Sigmoid colon (tissue), 7 donors: ENCODE measurements around the gene CIAO2A. TPM values are rescaled to one million over a fixed set of nuclear protein-coding genes. Genes with fewer than 3 reads are reported as not detected.
"Not testable (repeated sequence)": the region's sequence is repeated elsewhere in the genome, so short reads cannot be mapped to it uniquely, and the experiment has no call there.

Experiments used
- DNase-seq: peaks from one replicate; pipeline ENCODE4 v3.0.0-alpha.2; 2019
- H3K27ac ChIP-seq, 4 donors: fragments of 200-600 bp; sonication (generic); one replicate each; pipeline ENCODE4 v1.5.1; 2016 to 2019; ENCODE audit warnings: mild to moderate bottlenecking in 1 of 4
- H3K27me3 ChIP-seq, 3 donors: fragments of 200-600 bp; sonication (generic); one replicate each; pipeline ENCODE4 v1.5.1; 2019; ENCODE audit warnings: mild to moderate bottlenecking in 1 of 3
- H3K36me3 ChIP-seq, 4 donors: fragments of 200-600 bp; sonication (generic); one replicate each; pipeline ENCODE4 v1.5.1; 2016 to 2019
- H3K4me1 ChIP-seq, 4 donors: fragments of 200-600 bp; sonication (generic); one replicate each; pipeline ENCODE4 v1.5.1; 2017 to 2019
- H3K4me3 ChIP-seq, 4 donors: fragments of 200-600 bp; sonication (generic); one replicate each; pipeline ENCODE4 v1.5.1; 2017 to 2019; ENCODE audit warnings: mild to moderate bottlenecking in 2 of 4, moderate library complexity in 1 of 4
- H3K9me3 ChIP-seq, 4 donors: fragments of 200-600 bp in 3 of 4; sonication (generic) in 3 of 4; one replicate each; pipeline versions ENCODE4 v1.5.1 to v1.6.1; 2013 to 2019
- CTCF ChIP-seq, 4 experiments: fragments of 450-650 bp in 3 of 4; fragments of 200-600 bp in 1 of 4; IDR thresholded peaks; one replicate each; pipeline ENCODE4 v1.5.1; 2016 to 2019; ENCODE audit warnings: antibody characterized with exemption in 4 of 4, mild to moderate bottlenecking in 3 of 4, moderate library complexity in 2 of 4
- EP300 ChIP-seq, 4 donors: sonication (generic); formaldehyde crosslinking; IDR thresholded peaks; one replicate each; pipeline ENCODE4 v1.6.1; 2017; ENCODE audit warnings: antibody characterized with exemption in 4 of 4
- POLR2A ChIP-seq, 2 donors: fragments of 450-650 bp; IDR thresholded peaks; one replicate each; pipeline ENCODE4 v1.6.1; 2016; ENCODE audit warnings: antibody characterized with exemption in 2 of 2, mild to moderate bottlenecking in 2 of 2, moderate library complexity in 2 of 2
- POLR2AphosphoS5 ChIP-seq, 4 donors: sonication (generic); formaldehyde crosslinking; IDR thresholded peaks; one replicate each; pipeline ENCODE4 v1.6.1; 2017; ENCODE audit warnings: antibody characterized with exemption in 4 of 4
- WGBS, 2 donors: extraction: QIAGEN DNeasy Blood & Tissue Kit; methylation state at CpG; one replicate each; pipeline ENCODE4 v1.1.7; 2013; 5-methylcytosine and 5-hydroxymethylcytosine counted together
- intact Hi-C: fragments of 100-400 bp; cut with DNase I; formaldehyde crosslinking; loops from one replicate; pipeline ENCODE4 v1.15.1; 2023
- polyA plus RNA-seq, 3 donors: library from polyadenylated mRNA; stranded (reverse); fragments of 200-250 nt; gene quantifications; one replicate each; pipeline ENCODE4 v1.2.3, GENCODE V29; 2013
- total RNA-seq, 4 donors: library from RNA; depleted of rRNA; stranded (reverse); fragments of >200 nt; gene quantifications; one replicate each; pipeline ENCODE4 v1.1.0, GENCODE V29; 2016
- donor health status: healthy with polysubstance abuse.
- donor health status: Bipolar disorder and iron deficiency.
- donor health status: healthy.

CIAO2A gene
- total and polyA plus RNA-seq, 7 donors: 24.7 to 339 (median 51.7) TPM

GRCh38 chr15:64112904-64113303 lies 19.3 kb upstream of the CIAO2A start:
- peaks cover 0 to 27% (median 12%) of the 10 kb centered on the region in 4 donors for H3K4me1 ChIP-seq
- H3K4me3 ChIP-seq: no peak overlapping the region
- H3K27ac ChIP-seq: no peak overlapping the region
- no peaks in the 10 kb centered on the region for H3K9me3 ChIP-seq
- WGBS, 2 donors: 86 to 92% methylated on average over 1 of the region's 1 CpG
- DNase-seq: no peak
- intact Hi-C loops: no loop called here
- H3K36me3 ChIP-seq: peaks cover 18 to 55% (median 27%) of the 10 kb centered on the region in 4 donors
- H3K27me3 ChIP-seq: no peaks in the 10 kb centered on the region
- TF ChIP-seq EP300 (IDR thresholded peaks at IDR 0.05) (no peak), POLR2AphosphoS5 (IDR thresholded peaks at IDR 0.05) (no peak), CTCF (IDR thresholded peaks at IDR 0.05) (no peak), POLR2A (IDR thresholded peaks at IDR 0.05) (no peak)

GRCh38 chr15:64112073-64112772 lies 18.6 kb upstream of the CIAO2A start:
- no peak overlapping the region for H3K27ac ChIP-seq
- H3K27me3 ChIP-seq: no peaks in the 10 kb centered on the region
- WGBS, 2 donors: 71 to 77% methylated on average over 4 of the region's 4 CpGs
- no peak overlapping the region for H3K4me3 ChIP-seq
- H3K9me3 ChIP-seq: no peaks in the 10 kb centered on the region
- intact Hi-C loops: no loop called here
- TF ChIP-seq POLR2A (IDR thresholded peaks at IDR 0.05) (no peak), EP300 (IDR thresholded peaks at IDR 0.05) (no peak), CTCF (IDR thresholded peaks at IDR 0.05) (no peak), POLR2AphosphoS5 (IDR thresholded peaks at IDR 0.05) (no peak)
- DNase-seq: no peak
- H3K36me3 ChIP-seq: peaks cover 17 to 48% (median 24%) of the 10 kb centered on the region in 4 donors
- peaks cover 0 to 30% (median 17%) of the 10 kb centered on the region in 4 donors for H3K4me1 ChIP-seq

- intact Hi-C loops: no loop called here
- WGBS, 2 donors: 86 to 94% methylated on average over 3 of the region's 3 CpGs
- H3K27ac ChIP-seq: no peak overlapping the region
- H3K27me3 ChIP-seq: no peaks in the 10 kb centered on the region
- no peaks in the 10 kb centered on the region for H3K9me3 ChIP-seq
- DNase-seq: no peak
- peaks cover 0 to 33% (median 21%) of the 10 kb centered on the region in 4 donors for H3K4me1 ChIP-seq
- peaks cover 11 to 43% (median 22%) of the 10 kb centered on the region in 4 donors for H3K36me3 ChIP-seq
- H3K4me3 ChIP-seq: no peak overlapping the region
- TF ChIP-seq POLR2AphosphoS5 (IDR thresholded peaks at IDR 0.05) (no peak), EP300 (IDR thresholded peaks at IDR 0.05) (no peak), CTCF (IDR thresholded peaks at IDR 0.05) (no peak), POLR2A (IDR thresholded peaks at IDR 0.05) (no peak)
Observed at GRCh38 chr15:64111679-64112050, 18.0 kb upstream of the CIAO2A start.

GRCh38 chr15:64110950-64111678 lies 17.5 kb upstream of the CIAO2A start:
- no peak for DNase-seq
- TF ChIP-seq CTCF (IDR thresholded peaks at IDR 0.05) (no peak), POLR2A (IDR thresholded peaks at IDR 0.05) (no peak), EP300 (IDR thresholded peaks at IDR 0.05) (no peak), POLR2AphosphoS5 (IDR thresholded peaks at IDR 0.05) (no peak)
- Histone ChIP-seq H3K4me3 (no peak overlapping the region), H3K9me3 (no peaks in the 10 kb centered on the region), H3K27ac (no peak overlapping the region), H3K27me3 (no peaks in the 10 kb centered on the region), H3K4me1 (peaks cover 0 to 38% (median 26%) of the 10 kb centered on the region in 4 donors), H3K36me3 (peaks cover 10 to 37% (median 18%) of the 10 kb centered on the region in 4 donors)
- WGBS, 2 donors: 77 to 90% methylated on average over 3 of the region's 3 CpGs
- intact Hi-C loops: no loop called here

- H3K27ac ChIP-seq, H3K4me3 ChIP-seq, intact Hi-C loops, H3K27me3 ChIP-seq, H3K9me3 ChIP-seq, DNase-seq: not testable (repeated sequence)
- Histone ChIP-seq H3K36me3 (peaks cover 8 to 28% (median 17%) of the 10 kb centered on the region in 4 donors), H3K4me1 (peaks cover 0 to 47% (median 34%) of the 10 kb centered on the region in 4 donors)
- WGBS, 2 donors: 92 to 95% methylated on average over 4 of the region's 4 CpGs
Observed at GRCh38 chr15:64110108-64110701, 16.6 kb upstream of the CIAO2A start.
